ENCODE data around the gene ARRB1. TPM values are rescaled to one million over a fixed set of nuclear protein-coding genes. Genes with fewer than 3 reads are reported as not detected.
"Not testable (repeated sequence)": the region's sequence is repeated elsewhere in the genome, so short reads cannot be mapped to it uniquely, and the experiment has no call there.

The ARRB1 gene
- total RNA-seq, 1 donor from 2014 or later = 1.0 TPM

DNA sequence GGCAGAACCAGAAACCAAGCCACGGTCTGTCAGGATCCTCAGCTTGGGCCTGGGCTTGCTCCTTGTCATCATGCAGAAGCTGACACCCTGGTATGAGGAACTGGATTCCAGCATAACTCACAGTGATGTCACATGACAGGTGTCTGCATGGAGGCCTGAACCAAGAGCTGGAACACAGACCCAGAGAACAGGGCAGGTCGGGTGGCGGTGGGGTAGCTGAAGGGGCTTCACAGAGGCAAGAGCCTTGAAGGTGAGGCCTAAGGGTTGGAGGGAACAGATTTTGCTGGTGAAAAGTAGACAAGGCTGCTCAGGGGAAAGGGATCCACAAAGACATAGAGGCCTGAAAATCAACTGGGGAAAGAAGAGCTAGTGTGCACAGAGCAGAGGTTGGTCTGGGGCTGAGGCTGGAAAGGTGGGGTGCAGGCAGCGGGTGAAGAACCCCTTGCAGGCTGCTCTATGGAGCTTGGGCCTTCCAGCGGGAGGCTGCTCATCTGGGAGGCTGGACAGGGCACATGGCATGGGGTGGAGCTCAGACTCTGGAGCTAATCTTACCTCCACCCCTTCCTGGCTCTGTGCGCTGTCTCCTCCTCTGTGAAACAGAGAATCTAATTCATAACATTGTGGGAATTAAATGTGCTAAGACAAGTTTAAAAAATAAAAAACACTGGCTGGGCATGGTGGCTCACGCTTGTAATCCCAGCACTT, 29.4 kb upstream of the ARRB1 start:
- peaks cover 4% of the 10 kb centered on the region for H3K27me3 Mint-ChIP-seq (ENCODE audit: insufficient read depth, low read depth)
- Histone ChIP-seq H3K79me2 (ENCODE audit: low read depth) (no peaks in the 10 kb centered on the region), H3K27me3 (no peaks in the 10 kb centered on the region), H4K20me1 (ENCODE audit: low read depth) (no peaks in the 10 kb centered on the region), H3K4me1 (no peaks in the 10 kb centered on the region), H3K9me3 (ENCODE audit: low read depth) (no peaks in the 10 kb centered on the region), H3F3A (ENCODE audit: low read depth) (no peaks in the 10 kb centered on the region), H3K9ac (no peak overlapping the region), H3K27ac (no peak overlapping the region), H3K4me2 (no peak overlapping the region), H3K4me3 (no peak overlapping the region), H3K36me3 (no peaks in the 10 kb centered on the region), H2AFZ (replicated peaks) (peak overlapping the region; percentile 12)
- TF ChIP-seq EZH2 (IDR thresholded peaks at IDR 0.05) = no peak
- no peak for TF ChIP-seq EZH2phosphoT487 (IDR thresholded peaks at IDR 0.05)
- TF ChIP-seq, protein P1, sequence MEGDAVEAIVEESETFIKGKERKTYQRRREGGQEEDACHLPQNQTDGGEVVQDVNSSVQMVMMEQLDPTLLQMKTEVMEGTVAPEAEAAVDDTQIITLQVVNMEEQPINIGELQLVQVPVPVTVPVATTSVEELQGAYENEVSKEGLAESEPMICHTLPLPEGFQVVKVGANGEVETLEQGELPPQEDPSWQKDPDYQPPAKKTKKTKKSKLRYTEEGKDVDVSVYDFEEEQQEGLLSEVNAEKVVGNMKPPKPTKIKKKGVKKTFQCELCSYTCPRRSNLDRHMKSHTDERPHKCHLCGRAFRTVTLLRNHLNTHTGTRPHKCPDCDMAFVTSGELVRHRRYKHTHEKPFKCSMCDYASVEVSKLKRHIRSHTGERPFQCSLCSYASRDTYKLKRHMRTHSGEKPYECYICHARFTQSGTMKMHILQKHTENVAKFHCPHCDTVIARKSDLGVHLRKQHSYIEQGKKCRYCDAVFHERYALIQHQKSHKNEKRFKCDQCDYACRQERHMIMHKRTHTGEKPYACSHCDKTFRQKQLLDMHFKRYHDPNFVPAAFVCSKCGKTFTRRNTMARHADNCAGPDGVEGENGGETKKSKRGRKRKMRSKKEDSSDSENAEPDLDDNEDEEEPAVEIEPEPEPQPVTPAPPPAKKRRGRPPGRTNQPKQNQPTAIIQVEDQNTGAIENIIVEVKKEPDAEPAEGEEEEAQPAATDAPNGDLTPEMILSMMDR (IDR thresholded peaks at IDR 0.05) = no peak
- no peak for DNase-seq (ENCODE audit: low spot score)
- H3K4me3 Mint-ChIP-seq = no peak overlapping the region
- H3K36me3 Mint-ChIP-seq = no peaks in the 10 kb centered on the region
- no peaks in the 10 kb centered on the region for H3K9me3 Mint-ChIP-seq
- no peak overlapping the region for H3K27ac Mint-ChIP-seq
- H3K4me1 Mint-ChIP-seq = peaks cover 10% of the 10 kb centered on the region

DNA sequence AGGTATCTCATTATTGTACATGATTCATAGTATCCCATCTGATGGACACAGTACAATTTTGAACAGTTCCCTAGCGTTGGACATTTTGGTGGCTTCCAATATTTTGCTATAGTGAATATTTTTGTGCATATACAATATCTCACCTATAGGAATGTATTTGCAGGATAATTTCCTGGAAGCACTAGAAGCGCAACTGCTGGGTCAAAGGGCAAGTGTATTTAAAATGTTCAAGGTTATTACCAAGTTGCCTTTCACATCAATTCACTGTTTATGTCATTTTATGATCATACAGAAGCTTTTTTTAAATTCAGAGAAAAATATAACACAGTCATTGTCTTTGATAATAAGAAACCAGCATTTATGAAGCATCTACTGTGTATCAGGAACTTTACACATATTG, 28.8 kb upstream of the ARRB1 start:
- Mint-ChIP-seq H3K27ac (no peak overlapping the region), H3K27me3 (ENCODE audit: insufficient read depth, low read depth) (peaks cover 7% of the 10 kb centered on the region), H3K4me3 (no peak overlapping the region), H3K4me1 (peaks cover 10% of the 10 kb centered on the region), H3K36me3 (no peaks in the 10 kb centered on the region), H3K9me3 (no peaks in the 10 kb centered on the region)
- TF ChIP-seq EZH2 (IDR thresholded peaks at IDR 0.05) (no peak), EZH2phosphoT487 (IDR thresholded peaks at IDR 0.05) (no peak)
- TF ChIP-seq, protein P1 (IDR thresholded peaks at IDR 0.05) = no peak
- Histone ChIP-seq H3F3A (ENCODE audit: low read depth) (no peaks in the 10 kb centered on the region), H3K9me3 (ENCODE audit: low read depth) (no peaks in the 10 kb centered on the region), H3K27me3 (no peaks in the 10 kb centered on the region), H3K4me3 (no peak overlapping the region), H3K27ac (no peak overlapping the region), H4K20me1 (ENCODE audit: low read depth) (no peaks in the 10 kb centered on the region), H3K9ac (no peak overlapping the region), H3K4me2 (no peak overlapping the region), H2AFZ (replicated peaks) (no peak overlapping the region), H3K36me3 (no peaks in the 10 kb centered on the region), H3K4me1 (no peaks in the 10 kb centered on the region), H3K79me2 (ENCODE audit: low read depth) (no peaks in the 10 kb centered on the region)
- no peak for DNase-seq (ENCODE audit: low spot score)

DNA sequence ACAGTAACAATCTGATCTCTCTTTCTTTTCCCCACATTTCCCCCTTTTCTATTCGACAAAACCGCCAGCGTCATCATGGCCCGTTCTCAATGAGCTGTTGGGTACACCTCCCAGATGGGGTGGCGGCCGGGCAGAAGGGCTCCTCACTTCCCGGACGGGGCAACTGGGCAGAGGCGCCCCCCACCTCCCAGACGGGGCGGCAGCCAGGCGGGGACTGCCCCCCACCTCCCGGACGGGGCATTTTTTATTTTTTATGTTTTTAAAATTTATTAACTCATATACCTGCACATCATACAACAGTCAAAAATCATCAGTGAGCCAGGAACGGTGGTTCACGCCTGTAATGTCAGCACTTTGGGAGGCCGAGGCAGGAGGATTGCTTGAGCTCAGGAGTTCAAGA, 27.3 kb upstream of the ARRB1 start:
- H3K4me1 Mint-ChIP-seq; H3K27me3 ChIP-seq; H3K4me1 ChIP-seq; H3K27ac ChIP-seq; H3K9me3 Mint-ChIP-seq; H3K79me2 ChIP-seq (ENCODE audit: low read depth); H3K9ac ChIP-seq; H3K36me3 Mint-ChIP-seq; H2AFZ ChIP-seq (replicated peaks); H3K9me3 ChIP-seq (ENCODE audit: low read depth); H3K4me3 ChIP-seq; DNase-seq (ENCODE audit: low spot score); H3K27ac Mint-ChIP-seq; H3K4me2 ChIP-seq; H3K36me3 ChIP-seq; H3K4me3 Mint-ChIP-seq; H4K20me1 ChIP-seq (ENCODE audit: low read depth); H3F3A ChIP-seq (ENCODE audit: low read depth); H3K27me3 Mint-ChIP-seq (ENCODE audit: insufficient read depth, low read depth): not testable (repeated sequence)

DNA sequence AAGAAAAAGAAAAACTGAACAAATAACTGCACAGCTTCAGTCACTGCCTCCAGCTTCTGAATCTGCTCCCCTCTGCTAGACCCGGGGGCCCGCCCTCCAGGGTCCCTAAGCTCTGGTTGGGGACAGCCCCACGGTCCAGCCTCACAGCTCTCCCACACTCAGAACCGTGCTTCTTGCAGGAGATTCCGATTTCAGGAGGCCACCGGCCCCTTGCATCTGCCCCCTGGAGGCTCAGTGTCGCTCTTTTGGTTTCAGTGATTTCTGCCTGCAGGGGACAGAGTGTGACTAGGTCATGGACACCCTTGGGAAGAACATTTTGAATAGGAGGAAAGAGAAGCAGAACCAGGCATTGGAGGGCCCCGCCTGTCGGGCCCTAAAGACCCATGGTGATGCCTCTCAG, 24.7 kb upstream of the ARRB1 start:
- H3K36me3 ChIP-seq = no peaks in the 10 kb centered on the region
- no peaks in the 10 kb centered on the region for H3K27me3 ChIP-seq
- no peaks in the 10 kb centered on the region for H3K36me3 Mint-ChIP-seq
- H2AFZ ChIP-seq (replicated peaks) = no peak overlapping the region
- H3K27ac Mint-ChIP-seq = no peak overlapping the region
- no peak overlapping the region for H3K4me3 ChIP-seq
- H3K9me3 ChIP-seq (ENCODE audit: low read depth) = no peaks in the 10 kb centered on the region
- H3K4me1 Mint-ChIP-seq = no peaks in the 10 kb centered on the region
- H3K27me3 Mint-ChIP-seq (ENCODE audit: insufficient read depth, low read depth) = peaks cover 3% of the 10 kb centered on the region
- no peaks in the 10 kb centered on the region for H3K79me2 ChIP-seq (ENCODE audit: low read depth)
- TF ChIP-seq EZH2phosphoT487 (IDR thresholded peaks at IDR 0.05) (no peak), EZH2 (IDR thresholded peaks at IDR 0.05) (no peak)
- TF ChIP-seq, protein P1 (IDR thresholded peaks at IDR 0.05) = no peak
- no peaks in the 10 kb centered on the region for H4K20me1 ChIP-seq (ENCODE audit: low read depth)
- no peaks in the 10 kb centered on the region for H3F3A ChIP-seq (ENCODE audit: low read depth)
- H3K27ac ChIP-seq = no peak overlapping the region
- no peak overlapping the region for H3K4me3 Mint-ChIP-seq
- H3K9ac ChIP-seq = no peak overlapping the region
- H3K4me2 ChIP-seq = no peak overlapping the region
- no peaks in the 10 kb centered on the region for H3K9me3 Mint-ChIP-seq
- DNase-seq (ENCODE audit: low spot score) = peak; percentile 21
- no peaks in the 10 kb centered on the region for H3K4me1 ChIP-seq

Measured in neural progenitor cell (in vitro differentiated cells).